Aorta (tissue), 5 donors: ENCODE data around the gene NTMT1. TPM values are rescaled to one million over a fixed set of nuclear protein-coding genes. Genes with fewer than 3 reads are reported as not detected.

Experiments used
- ATAC-seq: fragments of 200-7000 bp; cut with Tn5 transposase; one replicate; pipeline ENCODE4 v1.9.1; 2022; ENCODE audit warnings: moderate library complexity; ENCODE audit not compliant: low FRiP score
- DNase-seq, 2 donors: peaks; one replicate each; pipeline ENCODE4 v3.0.0-alpha.2; 2020
- H3K27ac ChIP-seq, 2 donors: one replicate each; pipeline ENCODE4 v1.5.1; 2013; ENCODE audit warnings: low read length in 2 of 2, mild to moderate bottlenecking in 2 of 2, moderate library complexity in 2 of 2, control low read depth in 1 of 2, inconsistent platforms in 1 of 2, low read depth in 1 of 2
- H3K27me3 ChIP-seq, 2 donors: one replicate each; pipeline ENCODE4 v1.6.1; 2013; ENCODE audit warnings: control low read depth in 1 of 2, low read length in 1 of 2, mild to moderate bottlenecking in 1 of 2, moderate library complexity in 1 of 2; ENCODE audit not compliant: insufficient read depth in 2 of 2, control insufficient read depth in 1 of 2
- H3K36me3 ChIP-seq, 2 donors: one replicate each; pipeline ENCODE4 v1.6.1; 2013; ENCODE audit warnings: control low read depth in 1 of 2, low read length in 1 of 2, mild to moderate bottlenecking in 1 of 2; ENCODE audit not compliant: insufficient read depth in 2 of 2, control insufficient read depth in 1 of 2
- H3K4me1 ChIP-seq, 2 donors: one replicate each; pipeline ENCODE4 v1.6.1; 2013; ENCODE audit warnings: low read length in 2 of 2, control low read depth in 1 of 2, mild to moderate bottlenecking in 1 of 2, moderate library complexity in 1 of 2; ENCODE audit not compliant: insufficient read depth in 2 of 2, control insufficient read depth in 1 of 2
- H3K4me3 ChIP-seq, 2 donors: one replicate each; pipeline ENCODE4 v1.5.1; 2013; ENCODE audit warnings: low read length in 2 of 2, control low read depth in 1 of 2, mild to moderate bottlenecking in 1 of 2
- H3K9me3 ChIP-seq: one replicate; pipeline ENCODE4 v1.6.1; 2013; ENCODE audit warnings: mild to moderate bottlenecking, low read length; ENCODE audit not compliant: control insufficient read depth
- WGBS, 2 donors: extraction: QIAGEN DNeasy Blood & Tissue Kit; methylation state at CpG; one replicate each; pipeline ENCODE4 v1.1.7; 2013; 5-methylcytosine and 5-hydroxymethylcytosine counted together
- intact Hi-C, 2 donors: fragments of 100-400 bp; cut with DNase I; formaldehyde crosslinking; loops; one replicate each; pipeline versions ENCODE4 v1.14.2 to v1.15.0; 2022
- polyA plus RNA-seq, 2 donors: library from polyadenylated mRNA; stranded (reverse); fragments of 200-250 nt; gene quantifications; one replicate each; pipeline ENCODE4 v1.2.3, GENCODE V29; 2013
- total RNA-seq, 2 donors: library from RNA; stranded (reverse); fragmentation: NEBNext Ultra II Directional; extraction: Animal tissue kit (Norgen Biotek cat#: 25700); gene quantifications; one replicate each; pipeline ENCODE4 v1.2.1, GENCODE V29; 2021
- donor health status: healthy with polysubstance abuse.
- donor health status: Bipolar disorder and iron deficiency.
- donor health status: DM: no; HTN: no; CAD: no.
- donor health status: DM: no; HTN: no; CAD: no.
- donor health status: DM: yes; HTN: yes; CAD: no.

The NTMT1 gene
- total and polyA plus RNA-seq, 4 donors = 22.7 to 41.1 (median 30.0) TPM

GRCh38 chr9:129610473-129611306 is 15.3 kb upstream of the NTMT1 start:
- Histone ChIP-seq H3K4me1 (no peaks in the 10 kb centered on the region), H3K27ac (peak overlapping the region in 1 of 2 donors; percentile 72), H3K27me3 (no peaks in the 10 kb centered on the region), H3K9me3 (no peaks in the 10 kb centered on the region), H3K36me3 (no peaks in the 10 kb centered on the region), H3K4me3 (peak overlapping the region; percentile 14 to 46)
- intact Hi-C loops = loop anchor here (1.0 to 5.0 kb wide), 5 partner anchors 278 to 480 kb away; no protein-coding TSS in a partner anchor
- ATAC-seq (peak; percentile 73), DNase-seq (peak; percentile 87 to 94)
- WGBS, 2 donors = 0% methylated on average over 64 to 66 of the region's 66 CpGs

- 26 to 27% methylated on average over 12 of the region's 12 CpGs for WGBS, 2 donors
Measured at GRCh38 chr9:129611307-129611800, 14.6 kb upstream of the NTMT1 start.

GRCh38 chr9:129612123-129612522 is 13.8 kb upstream of the NTMT1 start:
- intact Hi-C loops = loop anchor here in 1 of 2 donors (5.0 kb wide), 1 partner anchor 280 kb away; no protein-coding TSS in a partner anchor
- WGBS, 2 donors = 73 to 79% methylated on average over 7 of the region's 7 CpGs
- Histone ChIP-seq H3K27me3 (no peaks in the 10 kb centered on the region), H3K4me3 (no peak overlapping the region), H3K27ac (no peak overlapping the region), H3K36me3 (no peaks in the 10 kb centered on the region), H3K9me3 (no peaks in the 10 kb centered on the region), H3K4me1 (no peaks in the 10 kb centered on the region)
- ATAC-seq = no peak
- DNase-seq = no peak

More at GRCh38 chr9:129611307-129611800, 14.6 kb upstream of the NTMT1 start:
- Histone ChIP-seq H3K27ac (peak overlapping the region in 1 of 2 donors; percentile 7), H3K4me1 (no peaks in the 10 kb centered on the region), H3K27me3 (no peaks in the 10 kb centered on the region), H3K36me3 (no peaks in the 10 kb centered on the region), H3K9me3 (no peaks in the 10 kb centered on the region), H3K4me3 (no peak overlapping the region)
- no peak for ATAC-seq
- no peak for DNase-seq
- intact Hi-C loops = loop anchor here (2.0 to 5.0 kb wide), 3 partner anchors 279 to 481 kb away; no protein-coding TSS in a partner anchor

GRCh38 chr9:129612815-129613519 is 13.0 kb upstream of the NTMT1 start:
- no peak for DNase-seq
- no peaks in the 10 kb centered on the region for H3K36me3 ChIP-seq
- H3K9me3 ChIP-seq = no peaks in the 10 kb centered on the region
- H3K27ac ChIP-seq = no peak overlapping the region
- intact Hi-C loops = loop anchor here in 1 of 2 donors (5.0 kb wide), 1 partner anchor 281 kb away; no protein-coding TSS in a partner anchor
- ATAC-seq = no peak
- WGBS, 2 donors = 54 to 64% methylated on average over 15 of the region's 15 CpGs
- H3K4me3 ChIP-seq = no peak overlapping the region
- H3K27me3 ChIP-seq = no peaks in the 10 kb centered on the region
- no peaks in the 10 kb centered on the region for H3K4me1 ChIP-seq

GRCh38 chr9:129613520-129614175 is 12.3 kb upstream of the NTMT1 start:
- no peaks in the 10 kb centered on the region for H3K9me3 ChIP-seq
- intact Hi-C loops = loop anchor here in 1 of 2 donors (5.0 kb wide), 1 partner anchor 281 kb away; no protein-coding TSS in a partner anchor
- H3K4me1 ChIP-seq = no peaks in the 10 kb centered on the region
- H3K27ac ChIP-seq = no peak overlapping the region
- no peaks in the 10 kb centered on the region for H3K36me3 ChIP-seq
- 37 to 43% methylated on average over 18 to 19 of the region's 19 CpGs for WGBS, 2 donors
- ATAC-seq = no peak
- H3K4me3 ChIP-seq = no peak overlapping the region
- peak in 1 of 2 donors; percentile 80 for DNase-seq
- H3K27me3 ChIP-seq = no peaks in the 10 kb centered on the region

- intact Hi-C loops = loop anchor here in 1 of 2 donors (5.0 kb wide), 1 partner anchor 283 kb away; no protein-coding TSS in a partner anchor
- H3K4me1 ChIP-seq = no peaks in the 10 kb centered on the region
- WGBS, 2 donors = 87 to 93% methylated on average over 10 of the region's 10 CpGs
- no peaks in the 10 kb centered on the region for H3K9me3 ChIP-seq
- H3K36me3 ChIP-seq = no peaks in the 10 kb centered on the region
- no peak overlapping the region for H3K27ac ChIP-seq
- H3K4me3 ChIP-seq = no peak overlapping the region
- no peaks in the 10 kb centered on the region for H3K27me3 ChIP-seq
- DNase-seq = no peak
- no peak for ATAC-seq
Measured at GRCh38 chr9:129614932-129615331, 11.0 kb upstream of the NTMT1 start.

- DNase-seq = no peak
- Histone ChIP-seq H3K27ac (no peak overlapping the region), H3K4me3 (no peak overlapping the region), H3K36me3 (no peaks in the 10 kb centered on the region), H3K27me3 (no peaks in the 10 kb centered on the region), H3K9me3 (no peaks in the 10 kb centered on the region), H3K4me1 (no peaks in the 10 kb centered on the region)
- 82 to 89% methylated on average over 31 of the region's 31 CpGs for WGBS, 2 donors
- ATAC-seq = no peak
- intact Hi-C loops = no loop called here
Measured at GRCh38 chr9:129615407-129616285, 10.3 kb upstream of the NTMT1 start.
